Measurements from ENCODE around the gene KAZN. TPM values are rescaled to one million over a fixed set of nuclear protein-coding genes. Genes with fewer than 3 reads are reported as not detected.

Gene KAZN
- polyA plus RNA-seq, 1 experiment, result 3.7 TPM

GRCh38 chr1:14888374-14888773 is 289.9 kb downstream of the KAZN start:
- no peak for DNase-seq (ENCODE audit: low read depth, low spot score)
- H3K4me3 ChIP-seq (ENCODE audit: low read depth, low read length), result no peak overlapping the region
- H3K27me3 ChIP-seq (ENCODE audit: control insufficient read depth, insufficient read depth, low read length), result peaks cover 13% of the 10 kb centered on the region
- CTCF ChIA-PET, result interaction anchor here (0.8 to 1.4 kb wide), 5 partner anchors 9 to 159 kb away, joined by 3 to 4 read pairs (median 3); no protein-coding TSS in a partner anchor
- no peaks in the 10 kb centered on the region for H3K9me3 ChIP-seq (ENCODE audit: control insufficient read depth, insufficient read depth, low read length)
- H3K27ac ChIP-seq (ENCODE audit: low read depth, low read length), result no peak overlapping the region
- POLR2A ChIA-PET, result no interaction called here
- TF ChIP-seq, protein P1, sequence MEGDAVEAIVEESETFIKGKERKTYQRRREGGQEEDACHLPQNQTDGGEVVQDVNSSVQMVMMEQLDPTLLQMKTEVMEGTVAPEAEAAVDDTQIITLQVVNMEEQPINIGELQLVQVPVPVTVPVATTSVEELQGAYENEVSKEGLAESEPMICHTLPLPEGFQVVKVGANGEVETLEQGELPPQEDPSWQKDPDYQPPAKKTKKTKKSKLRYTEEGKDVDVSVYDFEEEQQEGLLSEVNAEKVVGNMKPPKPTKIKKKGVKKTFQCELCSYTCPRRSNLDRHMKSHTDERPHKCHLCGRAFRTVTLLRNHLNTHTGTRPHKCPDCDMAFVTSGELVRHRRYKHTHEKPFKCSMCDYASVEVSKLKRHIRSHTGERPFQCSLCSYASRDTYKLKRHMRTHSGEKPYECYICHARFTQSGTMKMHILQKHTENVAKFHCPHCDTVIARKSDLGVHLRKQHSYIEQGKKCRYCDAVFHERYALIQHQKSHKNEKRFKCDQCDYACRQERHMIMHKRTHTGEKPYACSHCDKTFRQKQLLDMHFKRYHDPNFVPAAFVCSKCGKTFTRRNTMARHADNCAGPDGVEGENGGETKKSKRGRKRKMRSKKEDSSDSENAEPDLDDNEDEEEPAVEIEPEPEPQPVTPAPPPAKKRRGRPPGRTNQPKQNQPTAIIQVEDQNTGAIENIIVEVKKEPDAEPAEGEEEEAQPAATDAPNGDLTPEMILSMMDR (IDR thresholded peaks at IDR 0.05; ENCODE audit: low read depth, low read length), result no peak

DNA sequence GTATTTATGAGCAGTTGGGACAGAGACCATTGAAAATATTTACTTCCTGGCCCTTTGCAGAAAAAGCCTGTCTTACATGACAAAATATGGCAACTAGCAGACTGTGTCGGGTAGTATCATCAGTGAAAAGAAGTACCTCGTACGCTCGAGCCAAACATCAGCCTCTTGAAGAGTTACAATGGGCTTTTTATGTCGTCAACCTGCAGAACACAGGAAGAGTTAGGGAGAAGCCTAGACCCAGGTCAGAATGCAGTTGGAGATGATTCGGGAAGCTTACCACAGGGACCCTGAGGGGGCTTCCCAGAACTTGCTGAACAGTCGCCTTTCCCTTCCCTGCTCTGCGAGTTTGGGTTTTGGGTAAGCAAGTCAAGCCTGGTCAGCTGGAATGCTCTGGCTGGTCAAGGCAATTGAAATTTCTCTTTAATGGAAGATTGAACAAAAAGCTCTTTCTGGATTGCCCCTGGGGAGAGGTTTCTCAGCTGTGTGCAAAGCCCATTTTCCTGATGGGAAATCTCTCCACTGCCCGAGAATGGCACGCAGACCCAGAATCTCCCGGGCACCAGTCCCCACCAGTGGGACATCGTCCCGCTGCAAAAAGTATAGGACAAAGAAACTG is 291.4 kb downstream of the KAZN start:
- CTCF ChIA-PET, result interaction anchor here (1.4 kb wide), 1 partner anchor 157 kb away, joined by 4 read pairs; no protein-coding TSS in a partner anchor
- TF ChIP-seq, protein P1 (IDR thresholded peaks at IDR 0.05; ENCODE audit: low read depth, low read length), result no peak
- DNase-seq (ENCODE audit: low read depth, low spot score), result no peak
- H3K27ac ChIP-seq (ENCODE audit: low read depth, low read length), result no peak overlapping the region
- POLR2A ChIA-PET, result interaction anchor here (0.7 kb wide), 1 partner anchor 774 kb away, joined by 3 read pairs; no protein-coding TSS in a partner anchor
- peaks cover 11% of the 10 kb centered on the region for H3K27me3 ChIP-seq (ENCODE audit: control insufficient read depth, insufficient read depth, low read length)
- H3K4me3 ChIP-seq (ENCODE audit: low read depth, low read length), result no peak overlapping the region
- no peaks in the 10 kb centered on the region for H3K9me3 ChIP-seq (ENCODE audit: control insufficient read depth, insufficient read depth, low read length)

- Histone ChIP-seq H3K27ac (ENCODE audit: low read depth, low read length) (no peak overlapping the region), H3K27me3 (ENCODE audit: control insufficient read depth, insufficient read depth, low read length) (peaks cover 11% of the 10 kb centered on the region), H3K4me3 (ENCODE audit: low read depth, low read length) (no peak overlapping the region), H3K9me3 (ENCODE audit: control insufficient read depth, insufficient read depth, low read length) (no peaks in the 10 kb centered on the region)
- no peak for DNase-seq (ENCODE audit: low read depth, low spot score)
- ChIA-PET POLR2A (no interaction called here), CTCF (interaction anchor here (0.6 kb wide), 1 partner anchor 9 kb away, joined by 3 read pairs; no protein-coding TSS in a partner anchor)
- TF ChIP-seq, protein P1 (IDR thresholded peaks at IDR 0.05; ENCODE audit: low read depth, low read length), result no peak
Measured at GRCh38 chr1:14891991-14892390, 293.5 kb downstream of the KAZN start.

- TF ChIP-seq, protein P1 (IDR thresholded peaks at IDR 0.05; ENCODE audit: low read depth, low read length), result no peak
- ChIA-PET POLR2A (no interaction called here), CTCF (interaction anchor here (4.1 kb wide), 1 partner anchor 20 kb away, joined by 17 read pairs; no protein-coding TSS in a partner anchor)
- H3K9me3 ChIP-seq (ENCODE audit: control insufficient read depth, insufficient read depth, low read length), result no peaks in the 10 kb centered on the region
- DNase-seq (ENCODE audit: low read depth, low spot score), result no peak
- peaks cover 9% of the 10 kb centered on the region for H3K27me3 ChIP-seq (ENCODE audit: control insufficient read depth, insufficient read depth, low read length)
- no peak overlapping the region for H3K4me3 ChIP-seq (ENCODE audit: low read depth, low read length)
- no peak overlapping the region for H3K27ac ChIP-seq (ENCODE audit: low read depth, low read length)
Measured at GRCh38 chr1:14894811-14895560, 296.5 kb downstream of the KAZN start.

DNA sequence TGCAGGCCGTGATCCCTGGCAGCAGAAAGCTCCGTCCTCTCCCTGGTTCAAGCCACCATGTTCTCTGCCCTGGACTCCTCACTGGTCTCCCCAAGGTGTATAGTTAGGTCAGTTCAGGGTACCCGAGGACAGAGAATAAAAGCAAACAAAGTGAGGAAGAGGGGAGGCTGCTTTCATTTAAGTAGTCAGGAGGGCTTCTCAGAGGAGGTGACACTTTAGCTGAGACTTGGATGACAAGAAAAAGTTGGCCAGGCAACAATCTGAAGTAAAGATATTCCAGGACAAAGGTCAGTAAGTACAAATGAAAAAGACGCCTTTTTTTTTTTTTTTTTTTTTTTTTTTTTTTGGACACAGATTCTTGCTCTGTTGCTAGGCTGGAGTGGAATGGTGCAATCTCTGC is 297.2 kb downstream of the KAZN start:
- H3K27me3 ChIP-seq (ENCODE audit: control insufficient read depth, insufficient read depth, low read length), result peaks cover 9% of the 10 kb centered on the region
- no peak for DNase-seq (ENCODE audit: low read depth, low spot score)
- TF ChIP-seq, protein P1 (IDR thresholded peaks at IDR 0.05; ENCODE audit: low read depth, low read length), result no peak
- CTCF ChIA-PET, result interaction anchor here (4.1 kb wide), 1 partner anchor 19 kb away, joined by 17 read pairs; no protein-coding TSS in a partner anchor
- POLR2A ChIA-PET, result no interaction called here
- no peak overlapping the region for H3K27ac ChIP-seq (ENCODE audit: low read depth, low read length)
- no peak overlapping the region for H3K4me3 ChIP-seq (ENCODE audit: low read depth, low read length)
- H3K9me3 ChIP-seq (ENCODE audit: control insufficient read depth, insufficient read depth, low read length), result no peaks in the 10 kb centered on the region
